ENCODE data around the gene NISCH. TPM values are rescaled to one million over a fixed set of nuclear protein-coding genes. Genes with fewer than 3 reads are reported as not detected.

Gene NISCH
- polyA plus RNA-seq, 1 donor (not counting 4 experiments of a cell fraction or from before 2014, with no cell fraction given) = 48.1 TPM

DNA sequence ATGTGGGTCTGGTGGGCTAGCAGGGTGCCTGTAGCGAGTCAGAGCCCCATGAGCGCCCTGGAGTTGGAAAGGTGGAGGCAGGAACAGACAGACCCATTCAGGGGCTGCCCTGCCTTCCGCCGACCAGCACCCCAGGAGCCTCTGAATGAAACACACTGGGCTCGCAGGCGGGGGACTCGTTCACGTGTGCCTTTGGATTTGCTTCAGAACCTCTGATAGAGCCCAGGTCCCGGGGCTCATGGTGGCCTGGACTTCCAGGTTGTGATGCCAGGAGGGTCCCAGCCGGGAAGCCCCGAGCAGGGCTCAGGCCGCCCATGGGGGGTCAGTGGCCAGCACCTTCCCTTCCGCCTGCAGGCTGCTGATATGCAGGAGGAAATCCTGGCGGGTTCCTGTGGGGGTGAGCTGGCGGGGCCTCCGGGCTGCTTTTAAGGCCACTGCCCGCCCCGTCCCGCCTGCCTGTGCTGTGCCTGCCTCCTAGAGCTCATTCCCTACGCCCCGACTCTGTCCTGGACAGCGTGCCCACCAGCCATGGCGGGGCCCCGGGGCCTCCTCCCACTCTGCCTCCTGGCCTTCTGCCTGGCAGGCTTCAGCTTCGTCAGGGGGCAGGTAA is 39.6 kb downstream of the NISCH start, which contains the start of gene STAB1:
Gene STAB1 (plus strand): TSS at position 453 of the 610 bp plus-strand sequence. CDS start 76 bp downstream, at position 529.
- Histone ChIP-seq H3K79me2 (ENCODE audit: control insufficient read depth, insufficient read depth, low read length) (no peaks in the 10 kb centered on the region), H3K4me2 (ENCODE audit: control insufficient read depth, extremely low read depth, insufficient read depth, low read depth, low read length) (no peak within 1 kb of the TSS), H3K9ac (ENCODE audit: control insufficient read depth, extremely low read depth, insufficient read depth, low read length) (no peak within 1 kb of the TSS), H3K27ac (ENCODE audit: control insufficient read depth, insufficient read depth, low read length) (no peak within 1 kb of the TSS), H3K27me3 (ENCODE audit: control insufficient read depth, extremely low read depth, insufficient read depth, low read length) (no peaks in the 10 kb centered on the region), H3K4me3 (ENCODE audit: control insufficient read depth in 2 of 3, extremely low read depth in 1 of 3, insufficient read depth in 2 of 3, low read depth in 1 of 3, low read length in 3 of 3) (no peak within 1 kb of the TSS), H3K4me1 (ENCODE audit: control insufficient read depth, extremely low read depth, insufficient read depth, low read length) (no peaks in the 10 kb centered on the region), H3K9me1 (ENCODE audit: control insufficient read depth, extremely low read depth, insufficient read depth, low read length) (no peaks in the 10 kb centered on the region), H2AFZ (ENCODE audit: control insufficient read depth, low read length) (no peak within 1 kb of the TSS), H3K36me3 (ENCODE audit: control insufficient read depth in 2 of 2, extremely low read depth in 1 of 2, insufficient read depth in 2 of 2, low read length in 2 of 2) (peaks cover 11 to 29% of the 10 kb centered on the region in 2 experiments), H3K9me3 (ENCODE audit: control insufficient read depth, low read depth, low read length) (no peaks in the 10 kb centered on the region), H4K20me1 (ENCODE audit: control insufficient read depth, extremely low read depth, insufficient read depth, low read length) (peaks cover 3% of the 10 kb centered on the region)
- no peak for TF ChIP-seq EZH2 (IDR thresholded peaks at IDR 0.05; ENCODE audit: low read length)
- TF ChIP-seq CTCF (optimal IDR thresholded peaks at IDR 0.05 in 1 of 3, IDR thresholded peaks at IDR 0.05 in 1 of 3, conservative IDR thresholded peaks at IDR 0.05 in 1 of 3; ENCODE audit: extremely low read depth in 1 of 3, insufficient read depth in 2 of 3, low read length in 3 of 3) = no peak
- DNase-seq (ENCODE audit: low read depth, low spot score) = no peak
- dilution Hi-C loops (cut with MboI; ENCODE audit: extremely low pct_ligation_motif_present, low sequenced_read_pairs) = no loop called here
- FAIRE-seq = no peak

DNA sequence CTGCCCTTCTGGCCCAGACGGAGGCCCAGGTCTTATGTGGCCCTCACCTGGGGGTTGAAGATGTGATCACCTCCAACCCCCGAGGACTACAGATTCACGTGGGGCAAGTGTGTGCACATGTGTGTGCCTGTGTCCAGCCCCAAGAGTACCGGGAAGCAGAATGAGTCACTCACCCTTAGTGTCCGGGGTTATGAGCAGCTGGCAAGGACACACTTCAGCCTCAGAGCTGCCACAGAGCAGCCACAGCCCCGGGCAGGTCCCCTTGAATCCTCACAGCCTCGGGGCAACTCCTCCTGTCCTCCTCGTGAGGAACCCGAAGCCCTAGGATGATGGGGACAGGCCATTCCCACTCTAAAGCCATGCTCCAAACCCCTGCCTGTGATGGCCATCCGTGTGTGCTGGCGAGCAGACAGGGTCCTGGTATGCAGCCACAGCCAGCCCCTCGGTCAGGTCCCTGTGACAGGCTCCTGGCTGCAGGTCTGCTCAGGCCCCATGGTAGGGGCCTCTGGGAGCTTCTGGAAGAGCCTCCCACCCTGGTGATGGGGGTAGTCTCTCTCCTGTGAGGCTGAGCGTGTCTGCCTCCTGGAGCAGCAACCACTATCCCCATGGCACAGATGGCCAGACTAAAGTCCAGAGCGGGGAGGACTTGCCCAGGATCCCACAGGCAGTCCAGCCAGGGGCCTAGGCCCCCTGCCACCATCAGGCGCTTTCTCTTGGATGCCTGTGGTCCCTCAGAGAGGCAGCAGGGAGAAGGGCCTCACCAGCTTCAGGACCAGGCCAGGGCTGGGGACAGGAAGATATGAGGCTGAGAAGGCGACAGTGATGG is 40.6 kb downstream of the NISCH start:
- peaks cover 3% of the 10 kb centered on the region for H4K20me1 ChIP-seq (ENCODE audit: control insufficient read depth, extremely low read depth, insufficient read depth, low read length)
- no peaks in the 10 kb centered on the region for H3K4me1 ChIP-seq (ENCODE audit: control insufficient read depth, extremely low read depth, insufficient read depth, low read length)
- no peak overlapping the region for H3K27ac ChIP-seq (ENCODE audit: control insufficient read depth, insufficient read depth, low read length)
- peaks cover 5 to 19% of the 10 kb centered on the region in 2 experiments for H3K36me3 ChIP-seq (ENCODE audit: control insufficient read depth in 2 of 2, extremely low read depth in 1 of 2, insufficient read depth in 2 of 2, low read length in 2 of 2)
- dilution Hi-C loops (cut with MboI; ENCODE audit: extremely low pct_ligation_motif_present, low sequenced_read_pairs) = no loop called here
- no peak overlapping the region for H3K4me2 ChIP-seq (ENCODE audit: control insufficient read depth, extremely low read depth, insufficient read depth, low read depth, low read length)
- TF ChIP-seq CTCF (optimal IDR thresholded peaks at IDR 0.05 in 1 of 3, IDR thresholded peaks at IDR 0.05 in 1 of 3, conservative IDR thresholded peaks at IDR 0.05 in 1 of 3; ENCODE audit: extremely low read depth in 1 of 3, insufficient read depth in 2 of 3, low read length in 3 of 3) = no peak
- no peak for TF ChIP-seq EZH2 (IDR thresholded peaks at IDR 0.05; ENCODE audit: low read length)
- no peaks in the 10 kb centered on the region for H3K27me3 ChIP-seq (ENCODE audit: control insufficient read depth, extremely low read depth, insufficient read depth, low read length)
- no peak for FAIRE-seq
- no peaks in the 10 kb centered on the region for H3K9me3 ChIP-seq (ENCODE audit: control insufficient read depth, low read depth, low read length)
- no peak for DNase-seq (ENCODE audit: low read depth, low spot score)
- H3K9ac ChIP-seq (ENCODE audit: control insufficient read depth, extremely low read depth, insufficient read depth, low read length) = no peak overlapping the region
- H3K79me2 ChIP-seq (ENCODE audit: control insufficient read depth, insufficient read depth, low read length) = no peaks in the 10 kb centered on the region
- no peaks in the 10 kb centered on the region for H3K9me1 ChIP-seq (ENCODE audit: control insufficient read depth, extremely low read depth, insufficient read depth, low read length)
- no peak overlapping the region for H3K4me3 ChIP-seq (ENCODE audit: control insufficient read depth in 2 of 3, extremely low read depth in 1 of 3, insufficient read depth in 2 of 3, low read depth in 1 of 3, low read length in 3 of 3)
- H2AFZ ChIP-seq (ENCODE audit: control insufficient read depth, low read length) = no peak overlapping the region
